Measurements from ENCODE around the gene PATL1.

GRCh38 chr11:59667812-59668187 lies 1.0 kb downstream of the PATL1 start:
- TF ChIP-seq ZBTB21 (tag by site-specific recombination; IDR thresholded peaks at IDR 0.05) (no peak), ZNF324 (tag by site-specific recombination; IDR thresholded peaks at IDR 0.05) (no peak), ZFP37 (tag by site-specific recombination; IDR thresholded peaks at IDR 0.05) (no peak), ZNF19 (tag by site-specific recombination; IDR thresholded peaks at IDR 0.05; ENCODE audit: low read depth) (no peak), ZNF24 (tag by site-specific recombination; IDR thresholded peaks at IDR 0.05) (no peak), CTCF (tag by site-specific recombination; IDR thresholded peaks at IDR 0.05) (no peak), ZNF138 (tag by site-specific recombination; IDR thresholded peaks at IDR 0.05; ENCODE audit: borderline replicate concordance) (no peak), PBX3 (CRISPR knock-in tag; IDR thresholded peaks at IDR 0.05) (no peak), ZNF175 (tag by site-specific recombination; IDR thresholded peaks at IDR 0.05) (no peak), GLIS1 (tag by site-specific recombination; IDR thresholded peaks at IDR 0.05) (no peak)

Data from HEK293 (cell line).